ENCODE results near the gene PLXNA4. TPM values are rescaled to one million over a fixed set of nuclear protein-coding genes. Genes with fewer than 3 reads are reported as not detected.

The PLXNA4 gene
- total and polyA plus RNA-seq, 2 experiments from 2014 or later, result 0.08 to 0.80 TPM

DNA sequence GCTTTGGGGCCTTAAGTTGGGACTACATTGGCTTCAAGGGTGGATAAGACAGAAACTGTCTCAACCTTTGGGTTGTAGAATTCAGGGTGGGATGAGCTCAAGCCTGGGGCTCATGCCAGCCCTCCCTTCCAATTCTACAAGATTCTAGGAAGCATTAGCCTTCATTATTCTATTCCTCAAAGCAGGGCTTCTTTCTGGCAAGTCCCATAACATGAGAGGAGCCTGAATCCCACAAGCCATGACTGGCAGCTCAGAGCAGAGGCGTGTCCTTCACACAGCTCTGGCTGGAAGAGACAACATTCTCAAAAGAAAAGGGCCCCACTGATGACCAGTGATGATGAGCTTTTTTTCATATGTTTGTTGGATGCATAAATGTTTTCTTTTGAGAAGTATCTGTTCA, 187.6 kb downstream of the PLXNA4 start (continued):
- no peak for TF ChIP-seq ZNF114 (CRISPR knock-in tag; IDR thresholded peaks at IDR 0.05)
- no peak for TF ChIP-seq ZNF331 (CRISPR knock-in tag; IDR thresholded peaks at IDR 0.05; ENCODE audit: low read depth)
- no peak for TF ChIP-seq NANOG (IDR thresholded peaks at IDR 0.05; ENCODE audit: borderline replicate concordance)

GRCh38 chr7:132387596-132387995, 188.7 kb downstream of the PLXNA4 start:
- Mint-ChIP-seq H3K36me3 (ENCODE audit: low read depth) (no peaks in the 10 kb centered on the region), H3K9me3 (no peaks in the 10 kb centered on the region), H3K4me1 (no peaks in the 10 kb centered on the region; the same call in 2 of the 3 replicates), H3K27ac (no peak overlapping the region), H3K4me3 (no peak overlapping the region), H3K27me3 (ENCODE audit: insufficient read depth, low read depth, poor library complexity) (peaks cover 2% of the 10 kb centered on the region)
- H3K9me2 ChIP-seq (ENCODE audit: insufficient read depth), result no peaks in the 10 kb centered on the region
- no peak overlapping the region for H3K27ac ChIP-seq (ENCODE audit: low read depth)
- DNase-seq (ENCODE audit: low spot score), result no peak
- no peaks in the 10 kb centered on the region for H3K27me3 ChIP-seq (ENCODE audit: insufficient read depth)
- H4K20me1 ChIP-seq (replicated peaks; ENCODE audit: insufficient read depth), result no peaks in the 10 kb centered on the region
- H3K4me1 ChIP-seq (ENCODE audit: insufficient read depth), result no peaks in the 10 kb centered on the region
- H3K36me3 ChIP-seq (ENCODE audit: insufficient read depth), result no peaks in the 10 kb centered on the region
- no peaks in the 10 kb centered on the region for H3F3A ChIP-seq (replicated peaks; ENCODE audit: low read depth)
- no peak overlapping the region for H2AFZ ChIP-seq
- H3K4me3 ChIP-seq, result no peak overlapping the region
- ATAC-seq, result no peak
- no peak overlapping the region for H3K4me2 ChIP-seq
- no peak for TF ChIP-seq ZNF462 (CRISPR knock-in tag; IDR thresholded peaks at IDR 0.05)
- TF ChIP-seq, protein P1, sequence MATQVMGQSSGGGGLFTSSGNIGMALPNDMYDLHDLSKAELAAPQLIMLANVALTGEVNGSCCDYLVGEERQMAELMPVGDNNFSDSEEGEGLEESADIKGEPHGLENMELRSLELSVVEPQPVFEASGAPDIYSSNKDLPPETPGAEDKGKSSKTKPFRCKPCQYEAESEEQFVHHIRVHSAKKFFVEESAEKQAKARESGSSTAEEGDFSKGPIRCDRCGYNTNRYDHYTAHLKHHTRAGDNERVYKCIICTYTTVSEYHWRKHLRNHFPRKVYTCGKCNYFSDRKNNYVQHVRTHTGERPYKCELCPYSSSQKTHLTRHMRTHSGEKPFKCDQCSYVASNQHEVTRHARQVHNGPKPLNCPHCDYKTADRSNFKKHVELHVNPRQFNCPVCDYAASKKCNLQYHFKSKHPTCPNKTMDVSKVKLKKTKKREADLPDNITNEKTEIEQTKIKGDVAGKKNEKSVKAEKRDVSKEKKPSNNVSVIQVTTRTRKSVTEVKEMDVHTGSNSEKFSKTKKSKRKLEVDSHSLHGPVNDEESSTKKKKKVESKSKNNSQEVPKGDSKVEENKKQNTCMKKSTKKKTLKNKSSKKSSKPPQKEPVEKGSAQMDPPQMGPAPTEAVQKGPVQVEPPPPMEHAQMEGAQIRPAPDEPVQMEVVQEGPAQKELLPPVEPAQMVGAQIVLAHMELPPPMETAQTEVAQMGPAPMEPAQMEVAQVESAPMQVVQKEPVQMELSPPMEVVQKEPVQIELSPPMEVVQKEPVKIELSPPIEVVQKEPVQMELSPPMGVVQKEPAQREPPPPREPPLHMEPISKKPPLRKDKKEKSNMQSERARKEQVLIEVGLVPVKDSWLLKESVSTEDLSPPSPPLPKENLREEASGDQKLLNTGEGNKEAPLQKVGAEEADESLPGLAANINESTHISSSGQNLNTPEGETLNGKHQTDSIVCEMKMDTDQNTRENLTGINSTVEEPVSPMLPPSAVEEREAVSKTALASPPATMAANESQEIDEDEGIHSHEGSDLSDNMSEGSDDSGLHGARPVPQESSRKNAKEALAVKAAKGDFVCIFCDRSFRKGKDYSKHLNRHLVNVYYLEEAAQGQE (IDR thresholded peaks at IDR 0.05; ENCODE audit: unreplicated experiment), result no peak
- TF ChIP-seq STAT1 (IDR thresholded peaks at IDR 0.05; ENCODE audit: unreplicated experiment), result no peak
- no peak for TF ChIP-seq ZNF331 (CRISPR knock-in tag; IDR thresholded peaks at IDR 0.05; ENCODE audit: low read depth)
- no peak for TF ChIP-seq CREB1 (CRISPR knock-in tag; IDR thresholded peaks at IDR 0.05; ENCODE audit: low read depth)
- no peak for TF ChIP-seq ZNF114 (CRISPR knock-in tag; IDR thresholded peaks at IDR 0.05)
- TF ChIP-seq NANOG (IDR thresholded peaks at IDR 0.05; ENCODE audit: borderline replicate concordance), result no peak
- TF ChIP-seq EZH2phosphoT487 (IDR thresholded peaks at IDR 0.05; ENCODE audit: unreplicated experiment), result no peak
- H3K79me2 ChIP-seq (replicated peaks; ENCODE audit: insufficient read depth), result no peaks in the 10 kb centered on the region

Measured in GM23338 (cell line).